Mesenchymal stem cell (in vitro differentiated cells and primary cell): ENCODE data around the gene LRRC74B.
A peak's percentile ranks its signal among the peaks of the same experiment; 100 is the strongest.

ENCODE experiments used
- DNase-seq: peaks from one replicate; pipeline ENCODE4 v3.0.0-alpha.2; 2013
- H2AFZ ChIP-seq: one replicate; pipeline ENCODE4 v1.6.1; 2013; ENCODE audit warnings: low read depth, mild to moderate bottlenecking, control low read depth, inconsistent platforms, low read length, moderate library complexity
- H2AK5ac ChIP-seq: 2 replicates; pipeline ENCODE4 v1.6.1; 2013; ENCODE audit warnings: low read length, moderate library complexity, mild to moderate bottlenecking, inconsistent platforms; ENCODE audit not compliant: severe bottlenecking
- H2BK120ac ChIP-seq: one replicate; pipeline ENCODE4 v1.6.1; 2013; ENCODE audit warnings: low read depth, mild to moderate bottlenecking, inconsistent platforms, low read length, moderate library complexity
- H2BK12ac ChIP-seq, 2 experiments: one replicate each; pipeline ENCODE4 v1.6.1; 2013; ENCODE audit warnings: inconsistent platforms in 2 of 2, low read length in 2 of 2, mild to moderate bottlenecking in 2 of 2, moderate library complexity in 2 of 2, control low read depth in 1 of 2
- H2BK15ac ChIP-seq: one replicate; pipeline ENCODE4 v1.6.1; 2013; ENCODE audit warnings: mild to moderate bottlenecking, low read depth, inconsistent platforms; ENCODE audit not compliant: poor library complexity, severe bottlenecking
- H2BK5ac ChIP-seq: 2 replicates; pipeline ENCODE4 v1.6.1; 2013; ENCODE audit warnings: low read depth, mild to moderate bottlenecking, low read length, control low read depth, inconsistent platforms; ENCODE audit not compliant: poor library complexity, severe bottlenecking
- H3K14ac ChIP-seq, 2 experiments: one replicate each; pipeline ENCODE4 v1.6.1; 2013; ENCODE audit warnings: inconsistent platforms in 2 of 2, low read length in 2 of 2, control low read depth in 1 of 2, mild to moderate bottlenecking in 1 of 2, moderate library complexity in 1 of 2
- H3K18ac ChIP-seq, 2 experiments: one replicate each; pipeline ENCODE4 v1.6.1; 2013; ENCODE audit warnings: inconsistent platforms in 2 of 2, low read length in 2 of 2, control low read depth in 1 of 2, low read depth in 1 of 2, mild to moderate bottlenecking in 1 of 2
- H3K23ac ChIP-seq, 2 experiments: one replicate each; pipeline ENCODE4 v1.6.1; 2013; ENCODE audit warnings: inconsistent platforms in 2 of 2, low read length in 2 of 2, mild to moderate bottlenecking in 2 of 2, moderate library complexity in 2 of 2, control low read depth in 1 of 2
- H3K27ac ChIP-seq: 2 replicates; pipeline ENCODE4 v1.5.1; 2013; ENCODE audit warnings: mild to moderate bottlenecking, moderate library complexity, low read length, control low read depth, inconsistent platforms; ENCODE audit not compliant: poor library complexity, severe bottlenecking
- H3K27me3 ChIP-seq, 2 experiments: 2 replicates each; pipeline versions ENCODE4 v1.6.1 to v1.7.0; 2013; ENCODE audit warnings: low read length in 2 of 2, mild to moderate bottlenecking in 2 of 2, moderate library complexity in 2 of 2, control low read depth in 1 of 2, inconsistent platforms in 1 of 2; ENCODE audit not compliant: control insufficient read depth in 1 of 2, insufficient read depth in 1 of 2
- H3K36me3 ChIP-seq, 2 experiments: 2 replicates each; pipeline versions ENCODE4 v1.6.1 to v1.7.0; 2013; ENCODE audit warnings: low read length in 2 of 2, control low read depth in 1 of 2, inconsistent platforms in 1 of 2, low read depth in 1 of 2, mild to moderate bottlenecking in 1 of 2; ENCODE audit not compliant: insufficient read depth in 2 of 2, control insufficient read depth in 1 of 2
- H3K4ac ChIP-seq, 2 experiments: one replicate each; pipeline ENCODE4 v1.6.1; 2013; ENCODE audit warnings: inconsistent platforms in 2 of 2, low read length in 2 of 2, mild to moderate bottlenecking in 2 of 2, moderate library complexity in 2 of 2, control low read depth in 1 of 2, low read depth in 1 of 2
- H3K4me1 ChIP-seq: 2 replicates; pipeline ENCODE4 v1.6.1; 2013; ENCODE audit warnings: low read depth, low read length, control low read depth; ENCODE audit not compliant: control insufficient read depth, insufficient read depth
- H3K4me2 ChIP-seq: 2 replicates; pipeline ENCODE4 v1.6.1; 2013; ENCODE audit warnings: low read length, mild to moderate bottlenecking, inconsistent platforms; ENCODE audit not compliant: poor library complexity, severe bottlenecking
- H3K4me3 ChIP-seq, 2 experiments: 2 replicates each; pipeline versions ENCODE4 v1.5.1 to v1.7.0; 2013; ENCODE audit warnings: low read length in 2 of 2, mild to moderate bottlenecking in 2 of 2, control low read depth in 1 of 2, low read depth in 1 of 2; ENCODE audit not compliant: insufficient read depth in 1 of 2
- H3K79me1 ChIP-seq: replicated peaks from 2 replicates; pipeline ENCODE4 v1.6.1; 2013; ENCODE audit warnings: mild to moderate bottlenecking, control low read depth, low read length, inconsistent platforms; ENCODE audit not compliant: poor library complexity, severe bottlenecking
- H3K9ac ChIP-seq: 2 replicates; pipeline ENCODE4 v1.7.0; 2013; ENCODE audit warnings: mild to moderate bottlenecking, low read length, moderate library complexity
- H3K9me3 ChIP-seq: 2 replicates; pipeline ENCODE4 v1.7.0; 2013; ENCODE audit warnings: mild to moderate bottlenecking, low read length; ENCODE audit not compliant: control insufficient read depth
- H4K8ac ChIP-seq: one replicate; pipeline ENCODE4 v1.6.1; 2013; ENCODE audit warnings: inconsistent platforms, mild to moderate bottlenecking, low read length, moderate library complexity
- H4K91ac ChIP-seq: one replicate; pipeline ENCODE4 v1.6.1; 2013; ENCODE audit warnings: mild to moderate bottlenecking, low read length, inconsistent platforms
- WGBS: methylation state at CpG from one replicate; pipeline ENCODE4 v1.1.7; 2013; ENCODE audit warnings: mixed read lengths; 5-methylcytosine and 5-hydroxymethylcytosine counted together

LRRC74B gene

DNA sequence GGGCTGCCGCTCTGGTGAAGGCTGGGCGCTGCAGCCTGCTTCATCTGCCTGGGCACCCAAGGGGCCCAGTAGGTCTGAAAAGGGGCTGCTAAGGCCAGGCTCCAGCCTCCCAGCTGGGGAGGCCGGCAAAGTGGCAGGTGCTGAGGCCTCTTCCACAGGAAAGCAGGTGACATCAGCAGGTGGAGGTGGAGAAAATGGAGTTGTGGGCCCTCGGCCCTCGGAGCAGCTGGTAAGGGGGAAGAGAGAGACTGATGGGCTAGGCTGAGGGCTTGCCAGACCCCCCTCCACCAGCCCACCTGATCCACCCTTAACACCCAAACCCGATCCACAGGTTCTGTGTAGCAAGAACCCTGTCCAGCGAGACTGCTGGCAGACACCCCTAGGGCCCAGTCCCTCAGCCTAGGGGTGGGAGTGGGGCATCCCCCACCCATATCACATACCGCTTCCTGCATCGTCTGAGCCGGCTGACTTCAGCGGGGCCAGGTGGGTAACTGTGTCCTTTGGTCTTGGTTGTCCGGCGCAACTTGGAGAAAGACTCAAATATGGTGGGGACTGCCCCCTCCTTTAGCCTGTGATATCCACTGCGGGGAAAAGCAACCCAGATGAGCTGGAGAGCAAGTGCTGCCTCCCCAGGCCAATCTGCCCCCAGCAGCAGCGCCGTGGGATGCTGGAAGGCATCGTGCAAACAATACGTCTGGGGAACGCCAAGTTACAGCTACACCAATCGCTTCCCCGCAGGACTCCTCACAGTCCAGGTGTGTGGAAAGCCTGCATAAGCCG lies 45.3 kb upstream of the LRRC74B start:
- Histone ChIP-seq H2BK12ac (peak overlapping the region; percentile 22 to 57), H3K23ac (no peak overlapping the region), H3K36me3 (peaks cover 53% of the 10 kb centered on the region in 2 experiments), H3K27ac (no peak overlapping the region), H2BK15ac (peak overlapping the region; percentile 6), H4K91ac (no peak overlapping the region), H3K4ac (no peak overlapping the region), H3K14ac (no peak overlapping the region), H3K9ac (peak overlapping the region; percentile 99), H3K18ac (no peak overlapping the region), H3K4me3 (peak overlapping the region in 1 of 2 experiments; percentile 90), H3K4me2 (peak overlapping the region; percentile 92), H2AFZ (no peak overlapping the region), H4K8ac (peak overlapping the region; percentile 51), H3K79me1 (peaks cover 36% of the 10 kb centered on the region), H2AK5ac (peak overlapping the region; percentile 6), H3K27me3 (no peaks in the 10 kb centered on the region), H3K9me3 (no peaks in the 10 kb centered on the region), H2BK120ac (no peak overlapping the region), H3K4me1 (peaks cover 34% of the 10 kb centered on the region), H2BK5ac (no peak overlapping the region)
- WGBS: 82% methylated on average over 20 of the region's 22 CpGs
- no peak for DNase-seq

DNA sequence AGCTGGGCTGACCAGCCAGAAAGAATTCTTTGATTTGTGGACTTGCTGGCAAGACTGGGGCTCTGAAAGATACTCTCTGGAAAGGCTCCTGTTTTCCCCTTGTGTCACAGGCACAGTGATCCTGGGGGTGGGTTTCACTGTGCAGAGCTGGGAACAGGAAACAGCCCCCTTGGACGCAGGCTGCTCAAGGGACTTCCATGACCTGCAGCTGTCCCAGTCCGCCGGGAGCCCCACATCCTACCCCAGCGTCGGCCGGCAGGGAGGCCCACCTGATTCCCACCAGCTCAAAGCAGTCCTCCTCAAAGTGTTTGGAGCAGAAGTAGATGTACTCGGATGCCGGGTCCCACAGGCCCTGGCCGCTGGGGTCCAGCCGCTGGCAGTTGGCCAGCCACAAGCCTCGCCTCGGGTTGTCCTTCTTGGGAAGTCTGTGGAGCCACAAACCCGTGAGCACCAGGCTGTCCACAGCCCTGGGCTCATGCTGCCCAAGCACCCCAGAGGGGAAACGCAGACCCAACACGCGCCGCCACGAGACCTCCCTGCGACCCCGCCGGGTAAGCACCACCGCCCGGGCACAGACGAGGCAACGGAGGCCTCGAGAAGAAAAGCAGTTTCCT lies 44.7 kb upstream of the LRRC74B start:
- Histone ChIP-seq H2BK12ac (peak overlapping the region; percentile 21 to 46), H3K4me1 (peaks cover 34% of the 10 kb centered on the region), H3K27me3 (no peaks in the 10 kb centered on the region), H3K36me3 (peaks cover 46 to 48% of the 10 kb centered on the region in 2 experiments), H3K18ac (peak overlapping the region; percentile 66 to 94), H3K79me1 (peaks cover 36% of the 10 kb centered on the region), H3K9me3 (no peaks in the 10 kb centered on the region), H4K8ac (peak overlapping the region; percentile 98), H4K91ac (peak overlapping the region; percentile 94), H2BK120ac (no peak overlapping the region), H3K4me3 (peak overlapping the region; percentile 70 to 90), H3K14ac (peak overlapping the region in 1 of 2 experiments; percentile 68), H2AK5ac (peak overlapping the region; percentile 54), H3K9ac (peak overlapping the region; percentile 99), H2AFZ (peak overlapping the region; percentile 87), H3K4me2 (peak overlapping the region; percentile 92), H3K4ac (peak overlapping the region; percentile 55 to 91), H3K23ac (peak overlapping the region; percentile 9 to 69), H3K27ac (peak overlapping the region; percentile 97), H2BK5ac (no peak overlapping the region), H2BK15ac (peak overlapping the region; percentile 58)
- WGBS: 19% methylated on average over 26 of the region's 26 CpGs
- peak; percentile 5 for DNase-seq

DNA sequence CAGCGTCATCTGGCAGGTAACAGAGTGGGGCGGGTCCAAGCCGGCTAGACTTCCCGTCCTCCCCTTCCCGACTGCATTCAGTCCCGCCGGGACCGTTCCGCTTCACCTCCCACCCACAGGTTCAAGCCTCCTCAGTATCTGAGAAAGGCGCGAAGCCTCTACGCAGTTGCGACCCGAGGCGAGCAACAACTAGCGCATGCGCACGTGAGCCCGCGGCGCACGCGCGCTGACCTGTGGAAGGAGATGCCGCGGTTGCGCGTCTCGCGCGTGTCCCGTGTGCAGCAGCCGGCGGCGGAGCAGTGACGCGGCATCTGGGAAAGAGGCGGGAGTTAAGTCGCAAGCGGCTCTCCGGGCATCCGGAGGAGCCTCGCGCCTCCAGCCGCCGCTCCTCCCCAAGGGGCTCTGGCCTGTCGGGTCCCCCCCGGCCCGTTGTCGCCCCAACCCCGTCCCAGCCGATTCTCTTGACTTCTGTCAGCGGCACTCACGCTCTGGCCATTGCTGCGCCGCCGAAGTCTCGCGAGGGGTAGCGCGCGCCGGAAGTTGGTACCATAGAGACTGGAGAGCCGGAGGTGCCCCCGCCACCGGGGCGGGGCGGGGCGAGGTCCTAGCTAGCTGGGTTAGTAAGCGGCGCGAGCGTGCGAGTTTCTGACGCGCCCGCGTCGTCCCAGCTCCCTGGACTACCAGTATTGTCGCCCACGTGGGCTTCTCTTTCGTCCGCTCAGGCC lies 44.0 kb upstream of the LRRC74B start, which contains the start of gene THAP7:
Gene THAP7, minus strand, starts transcription at position 518 of the 725 bp plus-strand sequence. Its CDS starts 207 bp downstream, at position 311.
- Histone ChIP-seq H2BK5ac (peak within 1 kb of the TSS; percentile 94), H3K4me3 (peak within 1 kb of the TSS; percentile 70 to 90), H4K91ac (peak within 1 kb of the TSS; percentile 94), H4K8ac (peak within 1 kb of the TSS; percentile 98), H3K18ac (peak within 1 kb of the TSS; percentile 95 to 99), H2AK5ac (peak within 1 kb of the TSS; percentile 54), H2AFZ (peak within 1 kb of the TSS; percentile 87), H2BK12ac (peak within 1 kb of the TSS; percentile 46 to 93), H3K23ac (peak within 1 kb of the TSS; percentile 41 to 69), H3K14ac (peak within 1 kb of the TSS in 1 of 2 experiments; percentile 94), H3K79me1 (peaks cover 36% of the 10 kb centered on the region), H3K27ac (peak within 1 kb of the TSS; percentile 97), H3K9ac (peak within 1 kb of the TSS; percentile 99), H3K4ac (peak within 1 kb of the TSS; percentile 62 to 91), H3K36me3 (peaks cover 40 to 42% of the 10 kb centered on the region in 2 experiments), H3K4me2 (peak within 1 kb of the TSS; percentile 92), H2BK15ac (peak within 1 kb of the TSS; percentile 100), H3K4me1 (peaks cover 34% of the 10 kb centered on the region), H3K27me3 (no peaks in the 10 kb centered on the region), H3K9me3 (no peaks in the 10 kb centered on the region), H2BK120ac (peak within 1 kb of the TSS; percentile 81)
- DNase-seq: peak; percentile 98
- under 1% methylated on average over 72 of the region's 83 CpGs for WGBS
